Spinal cord (tissue), 10 donors: ENCODE results near the gene DNAH3. TPM values are rescaled to one million over a fixed set of nuclear protein-coding genes. Genes with fewer than 3 reads are reported as not detected.

ENCODE experiments used
- DNase-seq, 6 donors: peaks; one replicate each; pipeline versions ENCODE4 v3.0.0 to v3.0.0-alpha.2; 2013 to 2015; ENCODE audit warnings: low spot score in 6 of 6, low read depth in 4 of 6
- H3K27ac ChIP-seq: one replicate; pipeline ENCODE4 v1.5.1; 2013; ENCODE audit warnings: low read depth, low read length, control low read depth
- H3K27me3 ChIP-seq: one replicate; pipeline ENCODE4 v1.6.1; 2013; ENCODE audit warnings: low read length; ENCODE audit not compliant: control insufficient read depth, insufficient read depth
- H3K36me3 ChIP-seq: one replicate; pipeline ENCODE4 v1.6.1; 2013; ENCODE audit warnings: low read length; ENCODE audit not compliant: control insufficient read depth, insufficient read depth
- H3K4me1 ChIP-seq: one replicate; pipeline ENCODE4 v1.6.1; 2013; ENCODE audit warnings: low read length; ENCODE audit not compliant: control insufficient read depth, insufficient read depth
- H3K4me3 ChIP-seq: one replicate; pipeline ENCODE4 v1.5.1; 2013; ENCODE audit warnings: low read depth, low read length, control low read depth
- H3K9me3 ChIP-seq: one replicate; pipeline ENCODE4 v1.6.1; 2013; ENCODE audit warnings: low read length; ENCODE audit not compliant: control insufficient read depth, insufficient read depth
- WGBS: methylation state at CpG from one replicate; pipeline ENCODE4 v1.1.5; 2013; ENCODE audit warnings: missing lambda C conversion rate; ENCODE audit not compliant: insufficient coverage; 5-methylcytosine and 5-hydroxymethylcytosine counted together
- polyA plus RNA-seq, 2 donors: library from polyadenylated mRNA; unstranded; fragments of 120-200 nt; gene quantifications; one replicate each; pipeline ENCODE4 v1.2.1, GENCODE V29; 2013; ENCODE audit not compliant: insufficient read length in 2 of 2
- total RNA-seq, 2 donors: library from RNA; depleted of rRNA in 1 of 2; stranded (reverse); fragments of 120-200 nt in 1 of 2; fragments of >200 nt in 1 of 2; gene quantifications; one replicate each; pipeline versions ENCODE4 v1.2.3 to v1.2.4, GENCODE V29; 2013 to 2014
- donor health status: healthy.

DNAH3 gene
- total and polyA plus RNA-seq, 4 donors: 1.6 to 3.2 (median 1.9) TPM

DNA sequence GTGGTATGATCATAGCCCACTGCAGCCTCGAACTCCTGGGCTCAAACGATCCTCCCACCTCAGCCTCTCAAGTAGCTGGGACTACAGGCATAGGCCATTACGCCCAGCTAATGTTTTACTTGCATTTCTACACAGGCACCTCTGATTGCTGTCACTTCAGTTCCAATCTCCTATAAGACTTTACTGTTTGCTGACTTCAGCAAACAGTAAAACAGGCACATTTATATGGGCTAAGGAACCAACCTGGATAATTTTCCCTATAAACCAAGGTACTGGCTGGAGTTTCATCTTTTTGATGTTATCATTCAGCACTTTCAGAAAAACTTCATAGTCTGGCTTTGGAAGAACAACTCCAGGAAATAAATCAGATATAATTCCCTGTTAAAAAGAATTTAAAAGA, 114.2 kb downstream of the DNAH3 start:
- Histone ChIP-seq H3K4me3 (no peak overlapping the region), H3K36me3 (no peaks in the 10 kb centered on the region), H3K4me1 (no peaks in the 10 kb centered on the region), H3K27ac (no peak overlapping the region), H3K9me3 (no peaks in the 10 kb centered on the region), H3K27me3 (no peaks in the 10 kb centered on the region)
- 82% methylated on average over 3 of the region's 3 CpGs for WGBS
- DNase-seq: no peak

DNA sequence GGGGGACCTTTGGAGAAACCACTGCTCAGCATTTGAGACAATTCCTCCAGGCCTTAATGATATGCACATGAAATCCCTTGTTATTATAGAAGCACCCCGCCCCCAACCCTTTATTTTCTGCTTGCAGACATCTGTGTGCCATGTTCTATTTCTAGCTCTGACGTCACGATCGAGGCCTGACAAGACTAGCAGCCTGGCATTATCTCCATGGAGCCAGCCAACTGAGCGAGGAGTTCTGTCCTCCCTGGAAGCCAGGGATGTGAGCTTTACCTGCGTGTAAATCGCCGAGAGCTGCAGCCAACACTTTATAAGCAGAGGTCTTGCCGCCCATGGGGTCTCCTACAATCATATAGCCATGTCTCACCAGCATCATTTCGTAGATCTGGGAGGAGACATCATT, 116.9 kb downstream of the DNAH3 start:
- peak in 2 of 6 donors; percentile 51 to 85 for DNase-seq
- no peaks in the 10 kb centered on the region for H3K27me3 ChIP-seq
- no peaks in the 10 kb centered on the region for H3K9me3 ChIP-seq
- whole genome bisulfite sequencing: 69% methylated on average over 8 of the region's 10 CpGs
- H3K27ac ChIP-seq: no peak overlapping the region
- H3K36me3 ChIP-seq: no peaks in the 10 kb centered on the region
- no peaks in the 10 kb centered on the region for H3K4me1 ChIP-seq
- no peak overlapping the region for H3K4me3 ChIP-seq

DNA sequence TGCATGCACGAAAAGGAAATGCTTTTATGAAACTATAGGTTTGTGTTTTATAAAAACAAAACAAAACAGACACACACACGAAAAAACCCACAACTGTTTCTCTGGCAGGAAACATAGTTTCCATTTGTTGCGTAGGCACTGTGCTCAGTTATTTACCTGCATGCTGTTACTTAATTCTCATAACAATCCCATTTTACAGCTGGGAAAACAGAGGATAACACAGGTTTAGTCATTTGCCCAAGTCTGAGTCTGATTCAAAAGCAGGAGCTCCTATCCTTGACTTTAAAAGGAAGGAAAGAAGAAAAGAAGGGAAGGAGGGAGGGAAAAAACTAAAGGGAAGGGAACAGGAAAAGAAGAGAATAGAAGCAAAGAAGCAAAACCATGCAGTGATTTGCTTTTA, 117.4 kb downstream of the DNAH3 start:
- H3K4me1 ChIP-seq: no peaks in the 10 kb centered on the region
- H3K4me3 ChIP-seq: no peak overlapping the region
- H3K27me3 ChIP-seq: no peaks in the 10 kb centered on the region
- H3K27ac ChIP-seq: no peak overlapping the region
- no peak for DNase-seq
- H3K36me3 ChIP-seq: no peaks in the 10 kb centered on the region
- 60% methylated on average over 1 of the region's 3 CpGs for WGBS
- no peaks in the 10 kb centered on the region for H3K9me3 ChIP-seq

DNA sequence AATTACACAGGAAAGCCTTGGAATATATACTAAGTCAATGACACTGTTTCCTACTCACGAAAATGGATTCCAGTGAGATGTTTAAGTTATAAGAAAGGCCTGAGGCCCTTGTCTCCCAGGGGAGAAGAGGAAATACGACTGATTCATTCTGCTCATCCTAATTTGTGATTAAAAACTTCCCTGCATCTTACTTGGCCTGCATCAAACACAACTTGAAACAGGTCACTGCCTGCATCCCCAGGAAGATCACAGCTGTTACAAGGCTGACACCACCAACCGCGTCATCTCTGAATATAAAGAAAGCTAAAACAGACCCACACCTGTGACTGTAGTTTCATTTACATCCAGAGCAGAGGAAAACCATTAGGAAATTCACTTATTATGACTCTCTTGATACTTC, 121.9 kb downstream of the DNAH3 start:
- no peak overlapping the region for H3K27ac ChIP-seq
- H3K4me3 ChIP-seq: no peak overlapping the region
- no peaks in the 10 kb centered on the region for H3K4me1 ChIP-seq
- H3K36me3 ChIP-seq: no peaks in the 10 kb centered on the region
- DNase-seq: peak in 1 of 6 donors; percentile 10
- no peaks in the 10 kb centered on the region for H3K9me3 ChIP-seq
- WGBS: 89% methylated on average over 2 of the region's 4 CpGs
- H3K27me3 ChIP-seq: no peaks in the 10 kb centered on the region

DNA sequence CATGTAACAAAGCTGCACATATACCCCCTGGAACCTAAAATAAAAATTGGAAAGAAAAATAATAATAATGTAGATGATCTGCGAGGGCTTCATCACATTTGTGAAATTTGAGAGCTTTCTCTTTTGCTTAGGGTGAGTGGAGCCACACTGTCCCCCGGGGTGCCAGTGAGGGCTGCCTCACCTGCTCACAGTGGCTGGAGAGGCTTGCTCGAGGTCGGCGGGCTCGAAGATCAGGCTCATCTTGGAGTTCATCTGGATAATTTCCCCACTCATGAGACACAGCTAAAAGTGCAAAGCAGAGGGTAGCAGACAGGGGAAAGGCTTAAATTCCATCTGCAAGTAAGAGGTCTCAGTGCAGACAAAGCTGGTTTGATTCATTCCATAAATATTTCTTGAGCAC, 123.8 kb downstream of the DNAH3 start:
- no peak for DNase-seq
- Histone ChIP-seq H3K27ac (no peak overlapping the region), H3K36me3 (no peaks in the 10 kb centered on the region), H3K4me1 (no peaks in the 10 kb centered on the region), H3K4me3 (no peak overlapping the region), H3K27me3 (no peaks in the 10 kb centered on the region), H3K9me3 (no peaks in the 10 kb centered on the region)
- WGBS: 100% methylated on average over 4 of the region's 6 CpGs

DNA sequence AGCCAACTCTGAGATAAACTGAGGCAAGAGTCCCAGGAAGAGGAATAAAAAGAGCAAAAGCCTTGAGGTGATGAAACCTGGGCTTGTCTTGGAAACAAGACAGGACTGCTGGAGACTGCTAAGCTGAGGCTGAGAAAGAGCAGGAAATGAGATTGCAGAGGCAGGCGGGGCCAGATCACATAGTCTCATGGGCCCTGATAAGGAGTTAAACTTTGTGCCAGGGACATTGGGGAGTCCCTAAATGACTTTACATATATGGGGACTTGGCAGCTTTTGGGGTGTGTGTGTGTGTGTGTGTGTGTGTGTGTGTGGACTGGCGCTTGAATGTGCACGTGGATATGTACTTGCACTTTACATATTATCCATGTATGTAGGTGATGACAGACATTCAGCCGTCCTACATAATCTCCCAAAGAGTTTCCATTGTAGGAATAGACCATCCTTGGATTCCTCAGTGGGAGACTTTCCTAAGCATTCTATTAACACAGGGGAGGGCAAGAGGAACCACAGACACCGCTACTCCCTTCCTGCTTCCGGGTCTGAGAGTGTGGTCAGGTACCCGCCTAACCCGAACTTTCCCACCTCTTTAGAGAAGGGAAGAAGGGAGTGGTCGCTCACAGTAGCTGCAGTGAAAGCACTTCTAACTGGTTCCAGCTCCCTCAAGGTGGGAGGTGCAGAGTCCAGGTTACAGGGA, 127.0 kb downstream of the DNAH3 start:
- WGBS: no CpG with 5 or more reads among the region's 9 CpGs
- H3K9me3 ChIP-seq: no peaks in the 10 kb centered on the region
- DNase-seq: no peak
- no peak overlapping the region for H3K4me3 ChIP-seq
- no peaks in the 10 kb centered on the region for H3K27me3 ChIP-seq
- H3K27ac ChIP-seq: no peak overlapping the region
- no peaks in the 10 kb centered on the region for H3K36me3 ChIP-seq
- no peaks in the 10 kb centered on the region for H3K4me1 ChIP-seq

DNA sequence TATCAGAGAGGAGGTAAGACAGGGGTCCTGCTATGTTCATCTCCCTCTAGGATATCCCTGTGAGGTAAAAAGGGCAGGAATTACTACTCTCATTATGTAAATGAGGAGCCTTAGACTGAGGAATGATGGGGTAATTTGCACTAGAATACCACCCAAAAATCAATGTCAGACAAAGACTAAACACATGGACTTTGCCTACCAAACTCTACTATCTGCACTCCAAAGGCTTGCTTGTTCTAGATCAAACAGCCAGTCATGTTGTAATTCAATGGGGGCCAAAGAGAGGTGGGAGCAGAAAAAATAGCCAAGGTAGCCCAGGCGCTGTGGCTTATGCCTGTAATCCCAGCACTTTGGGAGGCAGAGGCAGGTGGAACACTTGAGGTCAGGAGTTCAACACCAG, 129.3 kb downstream of the DNAH3 start:
- Histone ChIP-seq H3K27ac (no peak overlapping the region), H3K4me3 (no peak overlapping the region), H3K36me3 (no peaks in the 10 kb centered on the region), H3K27me3 (no peaks in the 10 kb centered on the region), H3K9me3 (no peaks in the 10 kb centered on the region), H3K4me1 (no peaks in the 10 kb centered on the region)
- no CpG with 5 or more reads among the region's 1 CpG for WGBS
- no peak for DNase-seq

DNA sequence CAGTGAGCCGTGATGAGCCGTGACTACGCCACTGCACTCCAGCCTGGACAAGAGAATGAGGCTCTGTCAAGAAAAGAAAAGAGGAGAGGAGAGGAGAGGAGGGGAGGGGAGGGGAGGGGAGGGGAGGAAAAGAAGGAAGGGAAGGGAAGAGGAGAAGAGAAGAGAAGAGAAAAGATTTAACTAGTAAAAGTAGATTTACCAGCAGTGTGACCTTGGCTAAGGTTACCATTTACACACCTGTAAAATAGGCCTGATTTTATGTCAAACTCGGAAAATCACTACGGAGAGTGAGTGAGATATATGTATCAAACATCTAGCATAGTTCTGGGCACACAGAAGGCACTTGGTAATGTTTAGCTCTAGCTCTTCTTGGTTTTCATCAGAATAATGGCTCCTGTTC, 140.8 kb downstream of the DNAH3 start:
- no peaks in the 10 kb centered on the region for H3K27me3 ChIP-seq
- no peak overlapping the region for H3K27ac ChIP-seq
- H3K9me3 ChIP-seq: no peaks in the 10 kb centered on the region
- no peak for DNase-seq
- 79% methylated on average over 5 of the region's 5 CpGs for whole genome bisulfite sequencing
- H3K4me3 ChIP-seq: no peak overlapping the region
- H3K4me1 ChIP-seq: no peaks in the 10 kb centered on the region
- no peaks in the 10 kb centered on the region for H3K36me3 ChIP-seq

DNA sequence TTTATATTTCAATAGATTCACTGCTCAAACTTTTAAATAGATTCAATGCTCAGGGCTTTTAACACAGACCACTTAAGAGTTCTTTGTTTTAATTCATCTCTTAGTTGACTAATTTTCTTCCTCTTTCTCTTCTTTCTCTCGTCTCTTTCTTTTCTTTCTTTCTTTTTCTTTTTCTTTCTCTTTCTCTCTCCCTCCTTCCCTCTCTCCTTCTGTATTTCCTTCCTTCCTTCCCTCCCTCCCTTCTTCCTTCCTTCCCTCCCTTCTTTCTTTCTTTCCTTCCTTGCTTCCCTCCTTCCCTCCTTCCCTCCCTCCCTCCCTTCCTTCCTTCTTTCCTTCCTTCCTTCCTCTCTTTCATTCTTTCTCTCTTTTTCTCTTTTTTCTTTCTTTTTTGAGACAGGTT, 145.6 kb downstream of the DNAH3 start:
- WGBS: 67% methylated on average over 1 of the region's 1 CpG
- no peaks in the 10 kb centered on the region for H3K9me3 ChIP-seq
- H3K27ac ChIP-seq: no peak overlapping the region
- H3K4me1 ChIP-seq: no peaks in the 10 kb centered on the region
- no peaks in the 10 kb centered on the region for H3K36me3 ChIP-seq
- DNase-seq: no peak
- no peak overlapping the region for H3K4me3 ChIP-seq
- H3K27me3 ChIP-seq: no peaks in the 10 kb centered on the region

DNA sequence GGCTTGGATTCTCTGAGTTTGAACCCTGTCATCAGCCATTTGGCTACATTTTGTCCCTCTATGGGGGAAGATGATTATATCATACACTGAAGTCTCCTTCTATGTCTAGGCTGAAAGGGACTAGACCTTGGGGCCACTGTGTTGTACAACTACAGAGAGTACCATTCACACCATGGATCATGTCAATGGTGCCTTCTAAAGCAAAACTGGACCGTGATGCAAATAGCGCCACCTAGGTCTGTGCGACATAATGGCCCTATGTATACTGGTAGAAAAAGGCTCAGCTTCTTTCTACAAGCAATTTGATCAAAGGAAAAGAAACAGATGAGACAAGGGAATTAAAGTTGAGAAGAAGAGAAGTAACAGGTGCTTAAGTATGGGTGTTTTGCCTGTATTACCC, 149.4 kb downstream of the DNAH3 start:
- H3K4me3 ChIP-seq: no peak overlapping the region
- 20% methylated on average over 1 of the region's 3 CpGs for WGBS
- no peaks in the 10 kb centered on the region for H3K9me3 ChIP-seq
- no peaks in the 10 kb centered on the region for H3K36me3 ChIP-seq
- no peaks in the 10 kb centered on the region for H3K27me3 ChIP-seq
- H3K27ac ChIP-seq: no peak overlapping the region
- H3K4me1 ChIP-seq: no peaks in the 10 kb centered on the region
- DNase-seq: no peak
